Measurements from ENCODE around the gene DYTN. TPM values are rescaled to one million over a fixed set of nuclear protein-coding genes. Genes with fewer than 3 reads are reported as not detected.

Gene DYTN
- total RNA-seq, 3 donors from 2014 or later = not detected

GRCh38 chr2:206615417-206616089 is 102.6 kb downstream of the DYTN start:
- DNase-seq (ENCODE audit: low spot score in 2 of 2) = no peak
- H3K36me3 ChIP-seq = no peaks in the 10 kb centered on the region
- no peaks in the 10 kb centered on the region for H3K4me1 ChIP-seq
- intact Hi-C loops (cut with DNase I; ENCODE audit: low total_unique reads) = no loop called here
- no peak overlapping the region for H3K4me3 ChIP-seq
- no peak overlapping the region for H3K27ac ChIP-seq
- TF ChIP-seq CTCF (IDR thresholded peaks at IDR 0.05) (no peak), POLR2AphosphoS5 (IDR thresholded peaks at IDR 0.05) (no peak), POLR2A (IDR thresholded peaks at IDR 0.05) (no peak)
- H3K27me3 ChIP-seq = no peaks in the 10 kb centered on the region
- no peaks in the 10 kb centered on the region for H3K9me3 ChIP-seq

- H3K9me3 ChIP-seq = no peaks in the 10 kb centered on the region
- H3K36me3 ChIP-seq = no peaks in the 10 kb centered on the region
- no peak for DNase-seq (ENCODE audit: low spot score in 2 of 2)
- no peaks in the 10 kb centered on the region for H3K4me1 ChIP-seq
- intact Hi-C loops (cut with DNase I; ENCODE audit: low total_unique reads) = no loop called here
- TF ChIP-seq POLR2A (IDR thresholded peaks at IDR 0.05) = no peak
- TF ChIP-seq POLR2AphosphoS5 (IDR thresholded peaks at IDR 0.05) = no peak
- no peak for TF ChIP-seq CTCF (IDR thresholded peaks at IDR 0.05)
- H3K4me3 ChIP-seq = no peak overlapping the region
- H3K27me3 ChIP-seq = no peaks in the 10 kb centered on the region
- H3K27ac ChIP-seq = no peak overlapping the region
Measured at GRCh38 chr2:206614811-206615210, 103.4 kb downstream of the DYTN start.

- Histone ChIP-seq H3K9me3 (no peaks in the 10 kb centered on the region), H3K4me1 (no peaks in the 10 kb centered on the region), H3K4me3 (no peak overlapping the region), H3K36me3 (no peaks in the 10 kb centered on the region), H3K27ac (no peak overlapping the region), H3K27me3 (no peaks in the 10 kb centered on the region)
- intact Hi-C loops (cut with DNase I; ENCODE audit: low total_unique reads) = no loop called here
- DNase-seq (ENCODE audit: low spot score in 2 of 2) = no peak
- TF ChIP-seq POLR2A (IDR thresholded peaks at IDR 0.05) (no peak), POLR2AphosphoS5 (IDR thresholded peaks at IDR 0.05) (no peak), CTCF (IDR thresholded peaks at IDR 0.05) (no peak)
Measured at GRCh38 chr2:206611736-206612135, 106.5 kb downstream of the DYTN start.

GRCh38 chr2:206611191-206611590 is 107.0 kb downstream of the DYTN start:
- intact Hi-C loops (cut with DNase I; ENCODE audit: low total_unique reads) = no loop called here
- H3K27ac ChIP-seq = no peak overlapping the region
- TF ChIP-seq POLR2AphosphoS5 (IDR thresholded peaks at IDR 0.05) = no peak
- no peak for DNase-seq (ENCODE audit: low spot score in 2 of 2)
- no peaks in the 10 kb centered on the region for H3K27me3 ChIP-seq
- no peaks in the 10 kb centered on the region for H3K9me3 ChIP-seq
- no peaks in the 10 kb centered on the region for H3K36me3 ChIP-seq
- H3K4me1 ChIP-seq = no peaks in the 10 kb centered on the region
- no peak overlapping the region for H3K4me3 ChIP-seq

GRCh38 chr2:206610451-206610850 is 107.7 kb downstream of the DYTN start:
- TF ChIP-seq POLR2AphosphoS5 (IDR thresholded peaks at IDR 0.05) = no peak
- TF ChIP-seq POLR2A (IDR thresholded peaks at IDR 0.05) = no peak
- TF ChIP-seq CTCF (IDR thresholded peaks at IDR 0.05) = no peak

More at GRCh38 chr2:206610451-206610850, 107.7 kb downstream of the DYTN start:
- H3K4me1 ChIP-seq = no peaks in the 10 kb centered on the region
- no peak overlapping the region for H3K4me3 ChIP-seq
- no peaks in the 10 kb centered on the region for H3K27me3 ChIP-seq
- DNase-seq (ENCODE audit: low spot score in 2 of 2) = no peak
- intact Hi-C loops (cut with DNase I; ENCODE audit: low total_unique reads) = no loop called here
- no peaks in the 10 kb centered on the region for H3K36me3 ChIP-seq
- no peaks in the 10 kb centered on the region for H3K9me3 ChIP-seq
- no peak overlapping the region for H3K27ac ChIP-seq
